ENCODE results near the gene TRIOBP. TPM values are rescaled to one million over a fixed set of nuclear protein-coding genes. Genes with fewer than 3 reads are reported as not detected.
A peak's percentile ranks its signal among the peaks of the same experiment; 100 is the strongest.

The TRIOBP gene
- total RNA-seq, 1 donor from 2014 or later: 108 TPM

DNA sequence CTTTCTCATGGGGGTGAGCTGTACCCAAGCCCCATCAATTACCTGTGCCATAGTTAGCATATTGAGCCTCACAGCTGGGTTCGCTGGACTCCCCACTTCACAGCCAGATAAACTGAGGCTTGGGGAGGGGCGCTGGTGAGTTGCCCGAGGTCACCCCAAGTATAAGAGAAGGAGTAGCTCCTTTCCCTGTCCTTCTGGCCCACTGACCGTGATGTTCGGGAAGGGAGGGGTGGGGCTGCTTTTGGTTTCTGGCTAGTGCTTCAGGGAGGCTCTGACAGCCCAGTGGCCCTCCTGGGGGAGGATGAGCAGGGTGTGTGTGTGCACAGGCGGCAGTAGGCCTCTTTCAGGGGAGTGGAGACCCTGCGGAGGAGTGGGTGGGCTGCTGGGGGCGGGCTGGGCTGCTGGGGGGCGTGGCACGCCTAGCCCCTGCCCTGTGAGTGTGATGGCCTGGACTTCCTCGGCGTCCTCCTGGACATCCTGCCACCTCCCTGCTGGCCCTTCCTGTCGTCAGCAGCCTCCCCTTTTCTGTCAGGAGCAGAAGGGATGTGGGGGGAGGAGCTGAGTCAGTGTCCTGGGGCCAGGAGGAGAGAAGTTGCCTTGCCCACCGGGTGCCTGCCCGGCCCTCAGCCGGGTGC, 50.3 kb downstream of the TRIOBP start:
- Histone ChIP-seq H3K27ac (peak overlapping the region; percentile 93), H3K9me3 (no peaks in the 10 kb centered on the region), H3K36me3 (no peaks in the 10 kb centered on the region), H3K4me1 (peaks cover 75% of the 10 kb centered on the region), H3K4me3 (peak overlapping the region; percentile 73 to 78), H3K27me3 (no peaks in the 10 kb centered on the region)
- TF ChIP-seq POLR2AphosphoS5 (IDR thresholded peaks at IDR 0.05; ENCODE audit: insufficient read depth in 1 of 2, low read depth in 1 of 2) (peak in 1 of 2 donors; percentile 33), POLR2A (IDR thresholded peaks at IDR 0.05) (no peak)
- TF ChIP-seq, protein P1, sequence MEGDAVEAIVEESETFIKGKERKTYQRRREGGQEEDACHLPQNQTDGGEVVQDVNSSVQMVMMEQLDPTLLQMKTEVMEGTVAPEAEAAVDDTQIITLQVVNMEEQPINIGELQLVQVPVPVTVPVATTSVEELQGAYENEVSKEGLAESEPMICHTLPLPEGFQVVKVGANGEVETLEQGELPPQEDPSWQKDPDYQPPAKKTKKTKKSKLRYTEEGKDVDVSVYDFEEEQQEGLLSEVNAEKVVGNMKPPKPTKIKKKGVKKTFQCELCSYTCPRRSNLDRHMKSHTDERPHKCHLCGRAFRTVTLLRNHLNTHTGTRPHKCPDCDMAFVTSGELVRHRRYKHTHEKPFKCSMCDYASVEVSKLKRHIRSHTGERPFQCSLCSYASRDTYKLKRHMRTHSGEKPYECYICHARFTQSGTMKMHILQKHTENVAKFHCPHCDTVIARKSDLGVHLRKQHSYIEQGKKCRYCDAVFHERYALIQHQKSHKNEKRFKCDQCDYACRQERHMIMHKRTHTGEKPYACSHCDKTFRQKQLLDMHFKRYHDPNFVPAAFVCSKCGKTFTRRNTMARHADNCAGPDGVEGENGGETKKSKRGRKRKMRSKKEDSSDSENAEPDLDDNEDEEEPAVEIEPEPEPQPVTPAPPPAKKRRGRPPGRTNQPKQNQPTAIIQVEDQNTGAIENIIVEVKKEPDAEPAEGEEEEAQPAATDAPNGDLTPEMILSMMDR (IDR thresholded peaks at IDR 0.05): no peak
- DNase-seq (ENCODE audit: extremely low spot score in 2 of 2): no peak
- intact Hi-C loops (cut with DNase I): loop anchor here (2.0 to 5.0 kb wide), 2 partner anchors 65 to 74 kb away; no protein-coding TSS in a partner anchor

DNA sequence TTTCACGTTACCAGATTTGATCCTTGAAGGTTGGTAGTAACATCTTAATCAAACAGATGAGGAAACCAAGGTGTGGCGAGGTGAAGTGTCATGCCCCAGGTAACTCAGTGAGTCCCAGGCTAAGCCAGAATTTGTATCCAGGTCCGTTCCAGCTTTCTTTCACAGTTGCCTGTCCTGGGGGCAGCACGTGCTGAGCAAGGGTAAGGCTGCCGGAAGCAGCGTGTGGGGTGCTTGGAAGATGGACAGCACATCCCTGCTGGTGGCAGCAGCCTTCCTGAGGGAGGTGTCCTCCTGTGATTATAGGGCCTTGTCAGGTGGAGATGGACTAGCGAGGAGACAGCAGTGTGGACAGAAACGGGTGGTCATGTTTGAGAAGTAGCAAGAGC, 50.9 kb downstream of the TRIOBP start:
- Histone ChIP-seq H3K36me3 (no peaks in the 10 kb centered on the region), H3K9me3 (no peaks in the 10 kb centered on the region), H3K27me3 (no peaks in the 10 kb centered on the region), H3K4me3 (peak overlapping the region; percentile 73 to 78), H3K27ac (peak overlapping the region; percentile 93), H3K4me1 (peaks cover 75% of the 10 kb centered on the region)
- intact Hi-C loops (cut with DNase I): loop anchor here (2.0 to 5.0 kb wide), 2 partner anchors 65 to 73 kb away; no protein-coding TSS in a partner anchor
- TF ChIP-seq POLR2AphosphoS5 (IDR thresholded peaks at IDR 0.05; ENCODE audit: insufficient read depth in 1 of 2, low read depth in 1 of 2): peak in 1 of 2 donors; percentile 38
- TF ChIP-seq, protein P1 (IDR thresholded peaks at IDR 0.05): no peak
- no peak for TF ChIP-seq POLR2A (IDR thresholded peaks at IDR 0.05)
- no peak for DNase-seq (ENCODE audit: extremely low spot score in 2 of 2)

DNA sequence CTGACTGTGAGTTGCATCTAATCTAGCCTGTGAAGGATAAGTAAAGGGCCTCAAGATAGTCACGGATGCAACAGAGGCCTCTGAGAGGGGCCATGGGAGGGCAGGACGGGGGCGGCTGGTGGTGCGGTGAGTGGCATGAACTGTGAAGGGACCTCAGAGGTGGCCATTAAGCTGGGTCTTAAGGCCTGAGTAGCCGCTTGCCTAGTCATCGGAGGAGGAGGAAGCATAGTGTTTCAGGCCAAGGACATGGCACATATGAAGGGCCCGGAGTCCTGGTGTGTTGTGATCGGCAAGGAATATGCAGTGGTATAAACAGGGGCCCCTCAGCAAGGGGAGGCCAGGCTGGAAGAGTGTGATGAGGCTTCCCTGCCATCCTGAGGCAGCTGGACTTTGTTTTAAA, 51.8 kb downstream of the TRIOBP start:
- no peak for DNase-seq (ENCODE audit: extremely low spot score in 2 of 2)
- intact Hi-C loops (cut with DNase I): loop anchor here (5.0 kb wide), 1 partner anchor 66 kb away; no protein-coding TSS in a partner anchor
- Histone ChIP-seq H3K27ac (peak overlapping the region; percentile 93), H3K4me3 (no peak overlapping the region), H3K4me1 (peaks cover 80% of the 10 kb centered on the region), H3K9me3 (no peaks in the 10 kb centered on the region), H3K36me3 (no peaks in the 10 kb centered on the region), H3K27me3 (no peaks in the 10 kb centered on the region)
- TF ChIP-seq POLR2AphosphoS5 (IDR thresholded peaks at IDR 0.05; ENCODE audit: insufficient read depth in 1 of 2, low read depth in 1 of 2): no peak
- TF ChIP-seq, protein P1 (IDR thresholded peaks at IDR 0.05): no peak
- no peak for TF ChIP-seq POLR2A (IDR thresholded peaks at IDR 0.05)

DNA sequence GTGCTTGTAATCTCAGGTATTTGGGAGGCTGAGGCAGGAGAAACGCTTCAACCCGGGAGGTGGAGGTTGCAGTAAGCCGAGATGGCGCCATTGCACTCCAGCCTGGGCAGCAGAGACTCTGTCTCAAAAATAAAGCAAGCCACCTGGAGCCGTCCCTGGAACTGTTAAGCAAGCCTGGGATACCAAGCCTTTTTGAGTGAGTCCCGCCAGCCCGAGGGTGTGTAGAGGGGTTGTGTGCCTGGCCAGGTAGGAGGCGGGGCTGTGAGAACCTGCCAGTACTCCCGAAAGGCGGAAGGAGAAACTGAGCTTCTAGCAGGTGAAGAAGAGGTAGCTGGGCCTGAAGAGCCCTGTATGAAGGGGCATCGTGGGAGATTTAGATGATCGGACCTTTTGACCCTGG, 52.4 kb downstream of the TRIOBP start:
- Histone ChIP-seq H3K4me1 (peaks cover 83% of the 10 kb centered on the region), H3K4me3 (no peak overlapping the region), H3K27me3 (no peaks in the 10 kb centered on the region), H3K36me3 (no peaks in the 10 kb centered on the region), H3K27ac (peak overlapping the region; percentile 93), H3K9me3 (no peaks in the 10 kb centered on the region)
- intact Hi-C loops (cut with DNase I): loop anchor here (5.0 kb wide), 1 partner anchor 67 kb away; no protein-coding TSS in a partner anchor
- TF ChIP-seq POLR2A (IDR thresholded peaks at IDR 0.05): no peak
- TF ChIP-seq, protein P1 (IDR thresholded peaks at IDR 0.05): no peak
- no peak for DNase-seq (ENCODE audit: extremely low spot score in 2 of 2)
